Measurements from ENCODE around the gene ACADVL. TPM values are rescaled to one million over a fixed set of nuclear protein-coding genes. Genes with fewer than 3 reads are reported as not detected.
A peak's percentile ranks its signal among the peaks of the same experiment; 100 is the strongest.

Gene ACADVL
- total RNA-seq, 1 donor from 2014 or later: 215 TPM

GRCh38 chr17:7258731-7259554 lies 39.2 kb downstream of the ACADVL start:
- Mint-ChIP-seq H3K4me1 (peaks cover 11% of the 10 kb centered on the region), H3K27ac (ENCODE audit: unreplicated experiment) (no peak overlapping the region), H3K36me3 (ENCODE audit: low read depth) (peaks cover 17% of the 10 kb centered on the region), H3K9me3 (no peaks in the 10 kb centered on the region), H3K27me3 (ENCODE audit: low read depth) (peaks cover 58% of the 10 kb centered on the region), H3K4me3 (peak overlapping the region; percentile 19)
- no peak for TF ChIP-seq CTCF (conservative IDR thresholded peaks at IDR 0.05)
- DNase-seq (ENCODE audit: low read depth, low spot score): no peak

GRCh38 chr17:7259555-7259889 lies 39.8 kb downstream of the ACADVL start:
- H3K4me3 Mint-ChIP-seq: peak overlapping the region; percentile 1
- peaks cover 13% of the 10 kb centered on the region for H3K4me1 Mint-ChIP-seq
- peaks cover 17% of the 10 kb centered on the region for H3K36me3 Mint-ChIP-seq (ENCODE audit: low read depth)

GRCh38 chr17:7260151-7260550 lies 40.4 kb downstream of the ACADVL start:
- no peak for DNase-seq (ENCODE audit: low read depth, low spot score)
- peaks cover 13% of the 10 kb centered on the region for H3K36me3 Mint-ChIP-seq (ENCODE audit: low read depth)
- H3K4me3 Mint-ChIP-seq: no peak overlapping the region
- H3K4me1 Mint-ChIP-seq: peaks cover 13% of the 10 kb centered on the region
- H3K9me3 Mint-ChIP-seq: no peaks in the 10 kb centered on the region
- peaks cover 70% of the 10 kb centered on the region for H3K27me3 Mint-ChIP-seq (ENCODE audit: low read depth)
- TF ChIP-seq CTCF (conservative IDR thresholded peaks at IDR 0.05): no peak
- no peak overlapping the region for H3K27ac Mint-ChIP-seq (ENCODE audit: unreplicated experiment)

More at GRCh38 chr17:7259555-7259889, 39.8 kb downstream of the ACADVL start:
- Mint-ChIP-seq H3K27ac (ENCODE audit: unreplicated experiment) (no peak overlapping the region), H3K9me3 (no peaks in the 10 kb centered on the region), H3K27me3 (ENCODE audit: low read depth) (peaks cover 64% of the 10 kb centered on the region)
- no peak for DNase-seq (ENCODE audit: low read depth, low spot score)
- TF ChIP-seq CTCF (conservative IDR thresholded peaks at IDR 0.05): no peak

- Mint-ChIP-seq H3K4me3 (peak overlapping the region; percentile 72), H3K36me3 (ENCODE audit: low read depth) (peaks cover 13% of the 10 kb centered on the region), H3K27me3 (ENCODE audit: low read depth) (peaks cover 77% of the 10 kb centered on the region), H3K4me1 (peaks cover 13% of the 10 kb centered on the region), H3K27ac (ENCODE audit: unreplicated experiment) (no peak overlapping the region), H3K9me3 (no peaks in the 10 kb centered on the region)
- no peak for DNase-seq (ENCODE audit: low read depth, low spot score)
- no peak for TF ChIP-seq CTCF (conservative IDR thresholded peaks at IDR 0.05)
These were observed 41.1 kb downstream of the ACADVL start for GRCh38 chr17:7260651-7261378.

GRCh38 chr17:7261379-7262191 lies 41.8 kb downstream of the ACADVL start:
- Mint-ChIP-seq H3K27me3 (ENCODE audit: low read depth) (peaks cover 80% of the 10 kb centered on the region), H3K36me3 (ENCODE audit: low read depth) (peaks cover 9% of the 10 kb centered on the region), H3K4me3 (peak overlapping the region; percentile 72), H3K9me3 (no peaks in the 10 kb centered on the region), H3K27ac (ENCODE audit: unreplicated experiment) (no peak overlapping the region), H3K4me1 (peaks cover 13% of the 10 kb centered on the region)
- no peak for TF ChIP-seq CTCF (conservative IDR thresholded peaks at IDR 0.05)
- no peak for DNase-seq (ENCODE audit: low read depth, low spot score)

All from neural crest cell (in vitro differentiated cells).